ENCODE data around the gene CFDP1.

The CFDP1 gene

DNA sequence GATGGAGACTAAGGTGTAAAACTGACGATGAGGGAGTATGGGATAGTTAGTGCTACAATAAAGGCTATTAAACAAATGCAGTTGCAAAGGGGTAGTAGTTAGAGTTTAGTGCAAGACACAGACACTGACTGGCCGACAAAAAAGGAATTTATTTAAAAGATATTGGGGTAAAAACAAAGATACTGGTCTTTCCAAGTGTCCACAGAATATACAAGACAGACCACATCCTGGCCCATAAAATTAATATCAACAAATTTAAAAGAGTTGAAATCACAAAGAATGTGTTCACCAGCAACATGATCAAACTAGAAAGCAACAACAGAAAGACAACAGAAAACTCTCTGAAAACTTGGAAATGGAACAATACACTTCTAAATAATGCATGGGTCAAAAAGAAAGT, 54.7 kb downstream of the CFDP1 start:
- no peak for DNase-seq
- intact Hi-C loops (cut with DNase I; ENCODE audit: low total_unique reads), result loop anchor here (10.0 kb wide), 1 partner anchor 64 kb away; no protein-coding TSS in a partner anchor
- Histone ChIP-seq H3K36me3 (no peaks in the 10 kb centered on the region), H3K9me3 (no peaks in the 10 kb centered on the region), H3K27me3 (no peaks in the 10 kb centered on the region), H3K27ac (no peak overlapping the region), H3K4me1 (peaks cover 0 to 14% (median 4%) of the 10 kb centered on the region in 4 donors), H3K4me3 (no peak overlapping the region)
- TF ChIP-seq, protein P1, sequence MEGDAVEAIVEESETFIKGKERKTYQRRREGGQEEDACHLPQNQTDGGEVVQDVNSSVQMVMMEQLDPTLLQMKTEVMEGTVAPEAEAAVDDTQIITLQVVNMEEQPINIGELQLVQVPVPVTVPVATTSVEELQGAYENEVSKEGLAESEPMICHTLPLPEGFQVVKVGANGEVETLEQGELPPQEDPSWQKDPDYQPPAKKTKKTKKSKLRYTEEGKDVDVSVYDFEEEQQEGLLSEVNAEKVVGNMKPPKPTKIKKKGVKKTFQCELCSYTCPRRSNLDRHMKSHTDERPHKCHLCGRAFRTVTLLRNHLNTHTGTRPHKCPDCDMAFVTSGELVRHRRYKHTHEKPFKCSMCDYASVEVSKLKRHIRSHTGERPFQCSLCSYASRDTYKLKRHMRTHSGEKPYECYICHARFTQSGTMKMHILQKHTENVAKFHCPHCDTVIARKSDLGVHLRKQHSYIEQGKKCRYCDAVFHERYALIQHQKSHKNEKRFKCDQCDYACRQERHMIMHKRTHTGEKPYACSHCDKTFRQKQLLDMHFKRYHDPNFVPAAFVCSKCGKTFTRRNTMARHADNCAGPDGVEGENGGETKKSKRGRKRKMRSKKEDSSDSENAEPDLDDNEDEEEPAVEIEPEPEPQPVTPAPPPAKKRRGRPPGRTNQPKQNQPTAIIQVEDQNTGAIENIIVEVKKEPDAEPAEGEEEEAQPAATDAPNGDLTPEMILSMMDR (IDR thresholded peaks at IDR 0.05), result no peak

DNA sequence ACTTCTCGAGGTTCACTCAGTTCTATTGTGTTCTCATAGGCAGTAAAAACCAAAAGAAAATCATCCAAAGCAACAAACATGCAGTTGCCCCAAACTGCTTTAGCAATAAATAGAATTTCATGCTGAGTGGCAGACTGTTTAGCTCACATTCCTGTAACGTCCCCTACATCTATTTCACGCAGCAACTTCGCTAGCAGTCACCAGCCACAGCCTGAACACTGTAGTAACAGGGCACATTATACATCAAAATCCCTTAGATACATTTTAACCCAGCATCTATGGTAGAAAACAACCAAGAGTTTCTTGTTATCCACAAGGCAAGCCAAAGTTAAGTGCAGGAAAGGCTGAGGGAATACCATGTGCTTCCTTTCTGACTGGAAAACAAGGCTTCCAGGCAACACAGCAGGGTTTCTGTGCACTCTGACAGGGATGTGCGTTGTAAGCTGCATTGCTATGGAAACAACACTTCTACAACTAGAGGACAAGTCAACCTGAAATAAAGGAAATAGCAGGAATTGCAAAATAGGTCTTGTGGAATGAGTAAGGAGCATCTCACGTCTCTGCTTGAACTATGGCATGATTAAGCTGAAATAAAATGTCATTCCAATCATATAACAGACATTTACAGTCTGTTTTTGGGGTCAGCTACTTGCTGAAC, 55.4 kb downstream of the CFDP1 start:
- H3K4me1 ChIP-seq, result peaks cover 0 to 14% (median 4%) of the 10 kb centered on the region in 4 donors
- TF ChIP-seq, protein P1 (IDR thresholded peaks at IDR 0.05), result no peak
- no peaks in the 10 kb centered on the region for H3K27me3 ChIP-seq
- intact Hi-C loops (cut with DNase I; ENCODE audit: low total_unique reads), result loop anchor here (10.0 kb wide), 1 partner anchor 63 kb away; no protein-coding TSS in a partner anchor
- no peaks in the 10 kb centered on the region for H3K36me3 ChIP-seq
- peak overlapping the region in 1 of 2 donors; percentile 2 for H3K27ac ChIP-seq
- no peak for DNase-seq
- H3K9me3 ChIP-seq, result no peaks in the 10 kb centered on the region
- H3K4me3 ChIP-seq, result no peak overlapping the region

DNA sequence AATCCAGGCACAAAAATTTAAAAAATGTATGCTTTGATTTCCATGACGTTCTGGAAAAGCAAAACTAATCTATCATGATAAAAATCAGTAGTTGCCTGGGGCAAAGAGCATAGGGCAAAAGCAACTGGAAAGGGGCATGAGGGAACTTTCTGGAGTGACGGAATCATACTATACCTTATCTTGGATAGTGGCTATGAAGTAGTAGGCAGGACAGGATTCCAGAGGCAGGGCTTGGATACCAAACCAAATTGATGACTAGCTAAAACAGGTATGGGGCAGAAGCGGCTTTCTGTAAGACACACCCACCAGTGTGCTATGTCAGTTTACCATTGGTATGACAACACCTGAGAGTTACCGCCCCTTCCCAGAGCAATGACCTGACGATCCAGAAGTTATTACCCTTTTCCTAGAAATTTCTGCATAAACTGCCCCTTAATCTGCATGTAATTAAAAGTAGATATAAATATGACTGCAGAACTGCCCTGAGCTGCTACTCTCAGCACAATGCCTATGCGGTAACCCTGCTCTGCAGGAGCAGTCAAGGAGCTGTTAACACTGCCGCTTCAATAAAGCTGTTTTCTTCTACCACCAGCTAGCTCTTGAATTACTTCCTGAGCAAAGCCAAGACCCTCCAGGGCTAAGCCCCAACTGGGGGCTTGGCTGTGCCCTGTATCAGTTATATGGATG, 56.7 kb downstream of the CFDP1 start:
- TF ChIP-seq, protein P1 (IDR thresholded peaks at IDR 0.05), result no peak
- Histone ChIP-seq H3K27ac (no peak overlapping the region), H3K36me3 (no peaks in the 10 kb centered on the region), H3K9me3 (no peaks in the 10 kb centered on the region), H3K4me3 (no peak overlapping the region), H3K27me3 (no peaks in the 10 kb centered on the region), H3K4me1 (peaks cover 0 to 23% (median 6%) of the 10 kb centered on the region in 4 donors)
- intact Hi-C loops (cut with DNase I; ENCODE audit: low total_unique reads), result loop anchor here (10.0 kb wide), 1 partner anchor 62 kb away; no protein-coding TSS in a partner anchor
- DNase-seq, result no peak

DNA sequence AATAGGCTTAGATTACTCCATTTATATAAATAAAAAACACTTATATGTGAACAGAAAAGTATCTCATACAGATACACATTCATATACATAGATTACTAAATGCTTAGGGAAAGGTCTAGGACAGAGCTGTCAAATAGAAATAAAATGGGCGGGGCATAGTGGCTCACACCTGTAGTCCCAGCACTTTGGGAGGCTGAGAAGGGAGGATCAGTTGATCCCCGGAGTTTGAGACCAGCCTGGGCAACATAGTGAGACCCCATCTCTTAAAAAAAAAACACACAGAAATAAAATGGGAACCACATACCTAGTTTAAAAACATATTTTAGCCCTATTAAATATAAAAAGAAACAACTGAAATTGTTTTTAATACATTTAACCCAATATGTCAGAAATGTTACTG, 58.9 kb downstream of the CFDP1 start:
- no peak overlapping the region for H3K4me3 ChIP-seq
- no peaks in the 10 kb centered on the region for H3K36me3 ChIP-seq
- H3K4me1 ChIP-seq, result peaks cover 0 to 18% (median 2%) of the 10 kb centered on the region in 4 donors
- TF ChIP-seq, protein P1 (IDR thresholded peaks at IDR 0.05), result no peak
- intact Hi-C loops (cut with DNase I; ENCODE audit: low total_unique reads), result loop anchor here (10.0 kb wide), 1 partner anchor 60 kb away; no protein-coding TSS in a partner anchor
- no peak overlapping the region for H3K27ac ChIP-seq
- no peak for DNase-seq
- no peaks in the 10 kb centered on the region for H3K9me3 ChIP-seq
- H3K27me3 ChIP-seq, result no peaks in the 10 kb centered on the region

DNA sequence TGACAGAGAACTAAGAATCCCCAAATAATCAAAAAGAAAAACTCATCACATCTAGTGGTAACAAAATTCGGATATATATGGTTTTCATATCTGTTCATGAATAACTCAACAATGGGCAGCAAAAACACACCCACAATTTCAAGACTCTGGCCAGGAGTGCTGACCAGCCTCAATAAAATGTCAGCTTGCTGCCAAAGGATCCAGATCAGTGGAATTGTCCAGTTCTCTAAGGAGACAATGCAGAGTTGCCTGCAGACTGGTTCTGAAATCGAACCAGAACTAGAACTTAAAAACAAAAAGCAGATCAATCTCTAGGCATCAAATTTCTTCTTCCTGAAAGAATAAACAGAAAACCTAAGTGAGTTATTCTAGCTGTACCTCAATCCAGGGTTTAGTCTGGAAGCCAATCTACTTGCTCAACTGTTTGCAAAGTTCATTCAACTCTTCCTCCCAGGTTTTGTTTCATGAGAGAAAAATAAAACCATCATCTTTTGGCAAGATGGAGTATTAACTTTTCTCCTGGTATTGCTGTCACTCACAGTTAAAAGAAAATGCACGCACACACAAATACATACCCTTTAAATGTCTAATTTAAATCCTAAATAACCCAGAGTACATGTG, 61.0 kb downstream of the CFDP1 start:
- intact Hi-C loops (cut with DNase I; ENCODE audit: low total_unique reads), result loop anchor here (10.0 kb wide), 1 partner anchor 58 kb away; no protein-coding TSS in a partner anchor
- Histone ChIP-seq H3K27me3 (no peaks in the 10 kb centered on the region), H3K4me1 (peaks cover 0 to 18% (median 2%) of the 10 kb centered on the region in 4 donors), H3K36me3 (no peaks in the 10 kb centered on the region), H3K4me3 (no peak overlapping the region), H3K9me3 (no peaks in the 10 kb centered on the region), H3K27ac (peak overlapping the region in 1 of 2 donors; percentile 11)
- DNase-seq, result no peak
- TF ChIP-seq, protein P1 (IDR thresholded peaks at IDR 0.05), result no peak

All from tibial artery (tissue), 4 donors.